HG03469 (cell line): ENCODE results near the gene SSRP1.
"Not testable (repeated sequence)": the region's sequence is repeated elsewhere in the genome, so short reads cannot be mapped to it uniquely, and the experiment has no call there.

Experiments
- ATAC-seq: cut with Tn5 transposase; IDR thresholded peaks from one replicate; pipeline ENCODE4 v1.9.1; 2021; ENCODE audit warnings: mild to moderate bottlenecking, moderate library complexity, moderate number of reproducible peaks; ENCODE audit not compliant: unreplicated experiment

The SSRP1 gene

GRCh38 chr11:57339328-57339727, 3.6 kb upstream of the SSRP1 start:
- ATAC-seq = no peak

DNA sequence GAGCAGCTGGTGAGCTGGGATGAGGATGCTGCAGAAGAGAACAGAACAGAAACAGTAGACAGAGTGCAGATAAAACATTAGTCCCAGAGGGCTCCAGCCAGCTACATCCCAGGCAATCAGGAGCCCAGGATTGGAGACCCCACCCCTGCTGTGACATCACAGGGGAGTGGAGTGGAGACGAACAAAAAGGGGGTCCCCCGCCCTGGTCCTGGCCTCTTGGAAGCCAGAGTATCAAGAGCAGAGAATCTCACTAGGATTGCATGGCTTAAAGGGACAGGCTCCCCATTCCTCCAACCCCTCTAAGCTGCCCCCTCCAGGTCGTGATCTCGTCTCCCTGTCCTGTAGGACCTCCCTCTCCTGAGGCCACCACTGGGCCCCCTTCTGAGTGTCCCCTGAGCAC, 2.5 kb upstream of the SSRP1 start, which contains the start of gene P2RX3:
P2RX3 (plus strand) TSS at position 211 of the 400 bp plus-strand sequence. CDS start 199 bp downstream, outside the sequence.
- ATAC-seq = no peak

DNA sequence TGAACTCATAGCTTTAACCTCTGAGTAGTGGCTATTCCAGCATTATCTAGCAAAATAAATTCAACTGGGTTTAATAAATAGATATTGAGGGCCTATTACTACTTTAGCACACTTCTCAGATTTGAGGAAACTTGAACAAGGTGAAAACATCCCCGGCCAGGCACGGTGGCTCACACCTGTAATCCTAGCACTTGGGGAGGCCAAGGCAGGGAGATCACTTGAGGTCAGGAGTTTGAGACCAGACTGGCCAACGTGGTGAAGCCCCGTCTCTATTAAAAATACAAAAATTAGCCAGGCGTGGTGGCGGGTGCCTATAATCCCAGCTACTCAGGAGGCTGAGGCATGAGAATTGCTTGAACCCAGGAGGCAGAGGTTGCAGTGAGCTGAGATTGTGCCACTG, 1.2 kb upstream of the SSRP1 start:
- not testable (repeated sequence) for ATAC-seq

GRCh38 chr11:57336111-57336666, 497 bp upstream of the SSRP1 start:
- no peak for ATAC-seq

- ATAC-seq = no peak
Measured at GRCh38 chr11:57335023-57335342, 709 bp downstream of the SSRP1 start.

DNA sequence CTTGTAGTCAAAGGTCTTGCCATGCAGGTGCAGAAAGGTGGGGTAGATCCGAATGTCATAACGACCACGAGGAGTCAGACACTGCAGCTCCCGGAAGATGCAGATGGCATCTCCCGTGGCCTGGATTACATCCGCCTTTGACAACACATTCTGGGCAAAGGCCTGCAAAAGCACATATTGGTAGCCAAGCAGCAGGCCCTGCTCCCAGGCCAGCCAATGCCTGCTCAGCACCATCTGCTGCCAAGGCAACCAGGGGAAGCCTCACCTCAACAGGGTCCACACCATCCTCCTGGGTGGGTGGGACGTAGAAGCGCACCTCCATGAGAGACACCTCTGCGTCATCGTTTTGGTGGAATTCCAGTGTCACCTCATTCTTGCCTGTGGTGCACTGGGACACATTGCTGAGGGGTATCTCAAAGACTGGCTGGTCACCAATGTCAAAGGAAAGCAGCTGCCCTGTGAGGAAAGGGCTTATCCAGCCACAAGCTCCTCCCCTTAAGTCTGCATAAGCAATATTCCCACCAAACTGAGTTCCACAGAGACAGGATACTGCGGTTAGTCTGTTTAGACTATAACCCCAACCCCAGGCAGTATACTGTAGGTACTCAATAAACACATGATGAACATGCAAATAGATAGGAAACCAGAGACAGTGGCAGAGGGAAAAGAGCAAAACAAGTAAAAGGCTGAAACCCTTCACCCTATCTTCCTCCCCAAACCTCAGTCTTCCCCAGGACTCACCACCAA, 2.8 kb downstream of the SSRP1 start:
- ATAC-seq = no peak

DNA sequence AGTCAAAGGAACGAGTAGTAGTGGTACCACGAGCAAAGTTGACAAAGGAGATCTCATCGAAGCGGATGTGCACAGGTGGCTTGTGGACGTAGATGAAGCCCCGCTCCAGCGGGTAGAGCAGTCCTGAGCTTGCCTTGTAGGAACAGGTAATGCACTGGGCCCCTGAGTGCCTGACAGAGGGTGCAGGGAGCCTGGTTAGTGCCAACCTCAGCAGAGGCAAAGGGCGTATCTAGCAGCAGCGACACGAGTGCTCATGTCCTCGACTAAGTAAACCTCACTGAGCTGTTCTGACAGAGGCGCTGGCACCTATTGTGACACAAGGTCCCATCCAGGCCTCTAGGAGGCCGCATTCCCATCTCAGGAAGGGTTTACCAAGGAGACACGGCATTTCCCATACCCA, 4.0 kb downstream of the SSRP1 start:
- ATAC-seq = no peak

- ATAC-seq = no peak
Measured at GRCh38 chr11:57330029-57330428, 5.7 kb downstream of the SSRP1 start.

DNA sequence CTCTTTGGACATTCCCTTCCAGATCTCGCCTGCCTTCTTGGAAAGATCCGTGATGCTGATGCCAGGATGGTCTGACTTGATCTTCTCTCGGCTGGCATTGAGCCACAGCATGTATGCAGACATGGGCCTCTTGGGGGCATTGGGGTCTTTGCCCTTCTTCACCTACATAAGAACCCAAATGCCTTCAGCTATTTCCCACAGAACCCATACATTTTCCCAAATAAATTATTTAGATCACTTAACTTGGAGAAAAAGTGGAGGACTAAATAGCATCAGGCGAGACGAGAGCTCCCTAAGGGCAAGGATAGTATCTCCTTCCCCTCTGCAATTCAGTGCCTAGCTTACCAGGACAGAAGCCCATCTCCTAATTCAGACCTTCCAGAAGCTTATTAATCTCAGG, 8.0 kb downstream of the SSRP1 start:
- ATAC-seq = no peak

- no peak for ATAC-seq
Measured at GRCh38 chr11:57325735-57326048, 10.0 kb downstream of the SSRP1 start.

DNA sequence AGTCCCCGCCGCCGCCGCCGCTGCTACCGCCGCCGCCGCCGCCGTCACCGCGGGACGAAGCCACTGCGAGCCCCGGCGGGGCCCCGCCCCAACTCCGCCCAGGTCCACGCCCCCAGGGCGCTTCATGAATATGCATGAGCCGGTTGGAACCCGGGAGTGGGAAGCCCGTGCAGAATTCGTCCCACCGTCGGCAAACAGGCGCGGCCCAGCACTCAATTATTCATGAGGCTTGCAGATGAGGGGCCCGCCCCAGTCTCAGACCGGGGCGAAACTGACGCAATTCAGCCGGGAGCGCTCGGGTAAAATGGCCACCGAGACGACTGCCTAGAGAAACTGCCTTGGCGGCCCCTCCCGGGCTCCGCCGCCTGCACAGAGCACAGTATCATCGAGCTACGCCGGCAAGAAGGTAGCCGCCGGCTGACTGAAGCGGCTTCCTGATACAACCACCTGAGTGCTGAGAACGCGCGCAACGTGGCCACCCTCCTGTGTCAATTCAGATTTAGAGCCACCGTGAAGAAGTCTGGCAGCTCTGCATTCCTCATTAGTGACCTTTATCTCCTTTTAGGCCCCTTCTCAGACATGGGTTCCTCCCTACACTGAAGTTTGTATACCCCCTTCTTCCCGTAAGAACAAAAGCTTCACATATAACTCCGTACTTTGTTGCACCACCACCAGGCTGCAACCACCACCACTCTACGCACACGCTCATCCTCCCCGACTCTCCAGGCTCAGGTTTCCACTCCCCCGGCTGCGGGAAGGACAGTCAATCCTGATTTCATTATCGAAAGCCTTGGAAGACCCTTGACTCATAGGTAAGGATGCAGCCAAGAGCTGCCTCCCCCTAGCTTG, 10.6 kb downstream of the SSRP1 start, which contains the start of gene TNKS1BP1:
TNKS1BP1 (minus strand) TSS at position 67 of the 849 bp plus-strand sequence. CDS start 3,067 bp downstream, outside the sequence.
- peak; percentile 92 for ATAC-seq

DNA sequence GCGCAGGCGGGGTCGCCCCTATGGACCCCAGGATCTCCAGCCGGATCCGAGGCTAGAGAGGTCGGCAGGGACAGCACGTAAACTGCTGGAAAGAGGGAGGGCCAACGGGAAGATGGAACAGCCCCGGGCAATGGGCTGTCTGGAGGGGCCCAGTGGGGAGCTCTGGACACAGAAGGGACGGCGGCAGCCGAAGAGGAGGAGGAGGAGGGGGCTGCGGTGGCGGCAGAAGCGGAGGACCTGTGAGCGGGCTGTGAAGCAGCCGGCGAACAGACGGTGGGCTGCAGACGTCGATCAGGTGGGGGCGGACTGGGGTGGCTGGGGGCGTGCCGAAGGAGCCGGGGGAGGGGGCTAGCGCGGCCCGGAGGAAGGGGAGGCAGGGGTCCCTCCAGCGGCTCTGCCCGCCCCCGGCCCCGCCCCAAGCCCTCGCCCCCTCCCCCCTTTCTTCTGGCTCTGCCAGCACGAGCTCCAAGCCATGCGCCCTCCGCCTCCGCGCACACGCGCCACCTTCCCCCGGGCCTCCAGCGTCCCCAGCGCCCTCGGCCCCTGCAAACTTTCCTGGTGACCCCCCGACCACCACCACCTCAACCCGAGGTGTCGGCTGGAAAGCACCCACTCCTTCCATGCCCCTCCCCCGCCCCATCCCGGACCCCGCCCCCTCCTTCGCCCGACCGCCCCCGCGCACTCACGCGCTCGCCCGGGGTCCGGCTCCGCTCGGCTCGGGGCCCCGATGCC, 11.4 kb downstream of the SSRP1 start:
- ATAC-seq = no peak

DNA sequence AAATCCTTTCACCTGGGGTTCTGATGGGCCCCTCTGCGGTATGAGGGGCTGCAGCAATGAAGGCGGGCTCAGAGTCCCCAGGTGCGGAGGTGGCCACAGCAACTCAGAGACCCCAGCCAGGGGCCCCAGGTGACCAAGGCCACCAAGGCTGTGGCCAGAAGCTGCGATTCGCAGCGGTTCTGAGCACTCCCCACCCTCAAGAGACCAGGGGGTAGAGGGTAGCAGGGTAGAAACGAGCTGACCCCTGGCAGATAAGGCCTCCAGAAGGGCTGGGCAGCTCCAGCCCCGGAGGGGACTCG, 11.9 kb downstream of the SSRP1 start:
- ATAC-seq = no peak

- no peak for ATAC-seq
Measured at GRCh38 chr11:57323167-57323854, 12.4 kb downstream of the SSRP1 start.

- no peak for ATAC-seq
Measured at GRCh38 chr11:57322256-57323166, 13.2 kb downstream of the SSRP1 start.

- ATAC-seq = no peak
Measured at GRCh38 chr11:57321388-57322255, 14.1 kb downstream of the SSRP1 start.

DNA sequence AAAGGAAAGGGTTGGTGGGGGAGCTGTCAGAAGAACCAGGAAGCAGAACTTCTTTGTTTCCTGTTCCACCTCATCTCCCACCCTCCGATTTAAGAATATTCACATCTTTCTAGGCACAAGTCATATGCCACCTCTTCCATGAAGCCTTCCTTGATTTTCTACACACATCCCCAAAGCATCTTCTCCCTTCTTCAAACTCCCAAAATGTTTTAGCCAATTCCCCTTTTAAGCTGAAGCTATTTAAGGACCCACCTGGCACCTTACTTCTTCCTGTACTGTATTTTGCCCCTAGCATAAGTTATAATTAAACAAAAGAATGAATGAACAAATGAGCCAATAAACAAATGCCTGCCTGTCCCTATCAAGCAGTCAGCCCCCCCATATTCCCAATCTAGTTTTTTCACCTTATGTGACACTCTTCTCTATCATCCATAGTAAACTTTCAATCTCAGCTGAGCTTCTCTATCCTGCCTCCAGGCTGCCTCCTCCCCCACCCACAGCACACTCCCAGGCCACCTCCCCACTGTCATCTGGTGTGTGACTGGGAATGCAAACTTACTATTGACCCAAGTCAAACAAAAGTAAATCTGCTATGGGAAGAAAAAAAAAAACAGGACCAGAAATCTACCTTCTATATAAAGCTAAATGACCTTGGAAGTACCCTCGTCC, 14.8 kb downstream of the SSRP1 start:
- no peak for ATAC-seq

- no peak for ATAC-seq
Measured at GRCh38 chr11:57320067-57320718, 15.5 kb downstream of the SSRP1 start.
